Measurements from ENCODE around the gene GBP1. TPM values are rescaled to one million over a fixed set of nuclear protein-coding genes. Genes with fewer than 3 reads are reported as not detected.

Gene GBP1
- total and polyA plus RNA-seq, 2 donors (not counting 3 experiments of a cell fraction or from before 2014, with no cell fraction given), result 11.6 to 28.0 TPM

GRCh38 chr1:89008511-89008910, 56.5 kb downstream of the GBP1 start:
- no peak overlapping the region for H3K4me2 ChIP-seq (ENCODE audit: insufficient read depth, low read length)
- TF ChIP-seq FOS (IDR thresholded peaks at IDR 0.05; ENCODE audit: borderline replicate concordance, insufficient read depth, low read length) (no peak), MYC (IDR thresholded peaks at IDR 0.05; ENCODE audit: low read depth, low read length) (no peak), EZH2 (IDR thresholded peaks at IDR 0.05; ENCODE audit: borderline replicate concordance, low read depth, low read length, severe bottlenecking) (no peak), POLR2AphosphoS5 (IDR thresholded peaks at IDR 0.05; ENCODE audit: insufficient read depth, low read depth, low read length) (no peak), POLR2A (IDR thresholded peaks at IDR 0.05; ENCODE audit: low read depth, low read length) (no peak), GATA2 (IDR thresholded peaks at IDR 0.05; ENCODE audit: insufficient read depth, insufficient read length, low read depth, low read length) (no peak), JUN (IDR thresholded peaks at IDR 0.05; ENCODE audit: borderline replicate concordance, insufficient read depth, insufficient read length, low read depth) (no peak), MAX (IDR thresholded peaks at IDR 0.05; ENCODE audit: insufficient read depth, insufficient read length) (no peak)
- TF ChIP-seq, protein P1, sequence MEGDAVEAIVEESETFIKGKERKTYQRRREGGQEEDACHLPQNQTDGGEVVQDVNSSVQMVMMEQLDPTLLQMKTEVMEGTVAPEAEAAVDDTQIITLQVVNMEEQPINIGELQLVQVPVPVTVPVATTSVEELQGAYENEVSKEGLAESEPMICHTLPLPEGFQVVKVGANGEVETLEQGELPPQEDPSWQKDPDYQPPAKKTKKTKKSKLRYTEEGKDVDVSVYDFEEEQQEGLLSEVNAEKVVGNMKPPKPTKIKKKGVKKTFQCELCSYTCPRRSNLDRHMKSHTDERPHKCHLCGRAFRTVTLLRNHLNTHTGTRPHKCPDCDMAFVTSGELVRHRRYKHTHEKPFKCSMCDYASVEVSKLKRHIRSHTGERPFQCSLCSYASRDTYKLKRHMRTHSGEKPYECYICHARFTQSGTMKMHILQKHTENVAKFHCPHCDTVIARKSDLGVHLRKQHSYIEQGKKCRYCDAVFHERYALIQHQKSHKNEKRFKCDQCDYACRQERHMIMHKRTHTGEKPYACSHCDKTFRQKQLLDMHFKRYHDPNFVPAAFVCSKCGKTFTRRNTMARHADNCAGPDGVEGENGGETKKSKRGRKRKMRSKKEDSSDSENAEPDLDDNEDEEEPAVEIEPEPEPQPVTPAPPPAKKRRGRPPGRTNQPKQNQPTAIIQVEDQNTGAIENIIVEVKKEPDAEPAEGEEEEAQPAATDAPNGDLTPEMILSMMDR (IDR thresholded peaks at IDR 0.05; ENCODE audit: extremely low read depth in 1 of 2, insufficient read depth in 1 of 2, low read depth in 1 of 2, low read length in 2 of 2), result no peak
- no peaks in the 10 kb centered on the region for H3K79me2 ChIP-seq (ENCODE audit: control insufficient read depth, insufficient read depth, low read length)
- no peaks in the 10 kb centered on the region for H3K9me1 ChIP-seq (replicated peaks; ENCODE audit: control insufficient read depth, extremely low read depth, insufficient read depth, low read length)
- peaks cover 3 to 18% of the 10 kb centered on the region in 2 experiments for H3K36me3 ChIP-seq (ENCODE audit: control insufficient read depth in 2 of 2, extremely low read depth in 1 of 2, insufficient read depth in 2 of 2, low read length in 2 of 2)
- dilution Hi-C loops (cut with MboI; ENCODE audit: extremely low pct_ligation_motif_present, low sequenced_read_pairs), result no loop called here
- no peak overlapping the region for H3K27ac ChIP-seq (ENCODE audit: insufficient read depth, low read depth, low read length)
- intact Hi-C loops (cut with micrococcal nuclease), result no loop called here
- BruUV-seq (replicated peaks), result no TSS peak
- no peak overlapping the region for H2AFZ ChIP-seq (ENCODE audit: low read depth, low read length)
- no peaks in the 10 kb centered on the region for H3K4me1 ChIP-seq (ENCODE audit: control insufficient read depth, extremely low read depth, insufficient read depth, low read length)
- H4K20me1 ChIP-seq (replicated peaks; ENCODE audit: control insufficient read depth, extremely low read depth, insufficient read depth, low read length), result no peaks in the 10 kb centered on the region
- H3K9me3 ChIP-seq (replicated peaks; ENCODE audit: control insufficient read depth, insufficient read depth, low read length), result no peaks in the 10 kb centered on the region
- no peaks in the 10 kb centered on the region for H3K27me3 ChIP-seq (ENCODE audit: control insufficient read depth in 2 of 2, insufficient read depth in 2 of 2, low read length in 2 of 2)
- DNase-seq (ENCODE audit: low read depth, low spot score), result no peak
- ChIA-PET POLR2A (no interaction called here), CTCF (no interaction called here)
- no peak overlapping the region for H3K4me3 ChIP-seq (replicated peaks in 1 of 3; ENCODE audit: insufficient read depth in 1 of 3, low read depth in 1 of 3, low read length in 3 of 3)
- no peak for FAIRE-seq
- no peak overlapping the region for H3K9ac ChIP-seq (replicated peaks; ENCODE audit: extremely low read depth, insufficient read depth, low read length)

Measured in endothelial cell of umbilical vein (primary cell).